T-helper 9 cell (primary cell): ENCODE measurements around the gene HOXB4.
"Not testable (repeated sequence)": the region's sequence is repeated elsewhere in the genome, so short reads cannot be mapped to it uniquely, and the experiment has no call there.

Experiments used
- DNase-seq: peaks from one replicate; pipeline ENCODE4 v3.0.0-alpha.2; 2020

Gene HOXB4

GRCh38 chr17:48546137-48546923, 31.8 kb downstream of the HOXB4 start:
- no peak for DNase-seq

- no peak for DNase-seq
Observed at GRCh38 chr17:48545539-48545938, 32.6 kb downstream of the HOXB4 start.

- DNase-seq = no peak
Observed at GRCh38 chr17:48545022-48545375, 33.2 kb downstream of the HOXB4 start, which contains the start of gene HOXB2. Gene HOXB2, minus strand, starts transcription at chr17:48545109. Its CDS starts 198 bp downstream, at chr17:48544911.

- DNase-seq = peak; percentile 50
Observed at GRCh38 chr17:48544349-48545021, 33.7 kb downstream of the HOXB4 start.

- no peak for DNase-seq
Observed at GRCh38 chr17:48543854-48544348, 34.2 kb downstream of the HOXB4 start.

- DNase-seq = peak; percentile 52
Observed at GRCh38 chr17:48543107-48543853, 34.9 kb downstream of the HOXB4 start.

- no peak for DNase-seq
Observed at GRCh38 chr17:48542698-48543106, 35.4 kb downstream of the HOXB4 start.

GRCh38 chr17:48542114-48542656, 36.0 kb downstream of the HOXB4 start:
- DNase-seq = no peak

GRCh38 chr17:48541577-48542113, 36.5 kb downstream of the HOXB4 start:
- DNase-seq = peak; percentile 34

- no peak for DNase-seq
Observed at GRCh38 chr17:48541036-48541576, 37.0 kb downstream of the HOXB4 start.

GRCh38 chr17:48540213-48540612, 37.9 kb downstream of the HOXB4 start:
- no peak for DNase-seq

- no peak for DNase-seq
Observed at GRCh38 chr17:48539177-48539576, 39.0 kb downstream of the HOXB4 start.

- DNase-seq = no peak
Observed at GRCh38 chr17:48537316-48537715, 40.8 kb downstream of the HOXB4 start.

- DNase-seq = not testable (repeated sequence)
Observed at GRCh38 chr17:48535793-48536559, 42.2 kb downstream of the HOXB4 start.

- DNase-seq = no peak
Observed at GRCh38 chr17:48532261-48532660, 45.9 kb downstream of the HOXB4 start.

- DNase-seq = no peak
Observed at GRCh38 chr17:48530887-48531272, 47.3 kb downstream of the HOXB4 start, which contains the start of gene HOXB1. Gene HOXB1, minus strand, starts transcription at chr17:48531011. Its CDS starts 107 bp downstream, at chr17:48530904.

- no peak for DNase-seq
Observed at GRCh38 chr17:48530208-48530886, 47.8 kb downstream of the HOXB4 start.

- no peak for DNase-seq
Observed at GRCh38 chr17:48529683-48530009, 48.5 kb downstream of the HOXB4 start.

GRCh38 chr17:48528936-48529682, 49.0 kb downstream of the HOXB4 start:
- no peak for DNase-seq
